H1 (cell line): ENCODE measurements around the gene SUPT7L. TPM values are rescaled to one million over a fixed set of nuclear protein-coding genes. Genes with fewer than 3 reads are reported as not detected.
A peak's percentile ranks its signal among the peaks of the same experiment; 100 is the strongest.
"Not testable (repeated sequence)": the region's sequence is repeated elsewhere in the genome, so short reads cannot be mapped to it uniquely, and the experiment has no call there.

ENCODE experiments used
- CTCF ChIA-PET: fragments of 300-600 bp; sonication (Branson Sonifier 250); formaldehyde crosslinking; loops from one replicate; lab custom pipeline; 2021; ENCODE audit not compliant: partially characterized antibody; lab: Charles Lee
- POLR2A ChIA-PET: fragments of 300-600 bp; sonication (Branson Sonifier 250); formaldehyde crosslinking; loops from one replicate; lab custom pipeline; 2021; ENCODE audit warnings: inconsistent platforms; ENCODE audit not compliant: partially characterized antibody; lab: Charles Lee
- DNase-seq, 2 experiments: peaks; one replicate each; pipeline versions ENCODE4 v3.0.0 to v3.0.0-alpha.2; 2010 to 2022; ENCODE audit warnings: low spot score in 2 of 2, low read depth in 1 of 2, mixed read lengths in 1 of 2
- FAIRE-seq: peaks from 2 replicates; lab custom pipeline; 2011; peaks lifted over from hg19 to GRCh38; lab: Jason Lieb, UNC
- H2AFZ ChIP-seq: 2 replicates; pipeline ENCODE4 v1.8.1; 2012; ENCODE audit warnings: low read length, inconsistent platforms
- H2AK5ac ChIP-seq: 2 replicates; pipeline ENCODE4 v1.6.1; 2013; ENCODE audit warnings: low read depth, low read length
- H2BK120ac ChIP-seq: replicated peaks from 2 replicates; pipeline ENCODE3; 2013; ENCODE audit warnings: low read depth, low read length, inconsistent platforms
- H2BK12ac ChIP-seq: 2 replicates; pipeline ENCODE4 v1.6.1; 2013; ENCODE audit warnings: low read depth, low read length
- H2BK15ac ChIP-seq: 2 replicates; pipeline ENCODE4 v1.6.1; 2013; ENCODE audit warnings: low read length
- H2BK20ac ChIP-seq: 2 replicates; pipeline ENCODE4 v1.6.1; 2013; ENCODE audit warnings: low read length
- H2BK5ac ChIP-seq: 2 replicates; pipeline ENCODE4 v1.6.1; 2013; ENCODE audit warnings: low read depth, low read length
- H3K14ac ChIP-seq: 2 replicates; pipeline ENCODE4 v1.6.1; 2013; ENCODE audit warnings: inconsistent platforms; ENCODE audit not compliant: insufficient read length
- H3K18ac ChIP-seq: 2 replicates; pipeline ENCODE4 v1.6.1; 2013; ENCODE audit warnings: low read length; ENCODE audit errors: extremely low read depth
- H3K23ac ChIP-seq: 2 replicates; pipeline ENCODE4 v1.6.1; 2013; ENCODE audit warnings: inconsistent platforms; ENCODE audit not compliant: insufficient read length
- H3K23me2 ChIP-seq: 2 replicates; pipeline ENCODE4 v1.6.1; 2013; ENCODE audit warnings: low read depth, low read length
- H3K27ac ChIP-seq: 2 replicates; pipeline ENCODE4 v1.6.1; 2011; ENCODE audit warnings: low read depth, low read length, inconsistent platforms
- H3K27me3 ChIP-seq, 4 experiments: replicated peaks in 1 of 4; 1 replicate in 1 of 4; 2 replicates in 3 of 4; pipeline versions ENCODE4 v1.6.1 to v1.8.1; 2011 to 2013; ENCODE audit warnings: low read length in 3 of 4, mild to moderate bottlenecking in 3 of 4, inconsistent platforms in 2 of 4, mixed read lengths in 2 of 4, moderate library complexity in 1 of 4; ENCODE audit not compliant: control insufficient read depth in 3 of 4, insufficient read depth in 3 of 4; ENCODE audit errors: extremely low read depth in 1 of 4
- H3K36me3 ChIP-seq, 4 experiments: 2 replicates each; pipeline versions ENCODE4 v1.6.1 to v1.8.1; 2011 to 2013; ENCODE audit warnings: mild to moderate bottlenecking in 4 of 4, low read length in 3 of 4, moderate library complexity in 2 of 4, control low read depth in 1 of 4, inconsistent platforms in 1 of 4; ENCODE audit not compliant: insufficient read depth in 4 of 4, control insufficient read depth in 2 of 4
- H3K4ac ChIP-seq: replicated peaks from 2 replicates; pipeline ENCODE3; 2013; ENCODE audit warnings: low read length, low read depth, mixed read lengths, inconsistent platforms; ENCODE audit not compliant: insufficient read length
- H3K4me1 ChIP-seq, 4 experiments: replicated peaks in 1 of 4; 1 replicate in 1 of 4; 2 replicates in 3 of 4; pipeline versions ENCODE4 v1.6.1 to v1.8.1; 2011 to 2013; ENCODE audit warnings: low read length in 3 of 4, inconsistent platforms in 2 of 4, mixed read lengths in 1 of 4; ENCODE audit not compliant: insufficient read depth in 4 of 4, control insufficient read depth in 3 of 4
- H3K4me2 ChIP-seq, 2 experiments: 2 replicates each; pipeline versions ENCODE4 v1.6.1 to v1.8.1; 2011 to 2013; ENCODE audit warnings: low read depth in 2 of 2, low read length in 2 of 2, control low read depth in 1 of 2, inconsistent platforms in 1 of 2, mild to moderate bottlenecking in 1 of 2; ENCODE audit not compliant: insufficient read depth in 1 of 2
- H3K4me3 ChIP-seq, 4 experiments: fragments of 200-600, 300-600 bp in 1 of 4; sonication (generic), shearing (Covaris generic), sonication (Bioruptor Twin) in 1 of 4; 2 replicates each; pipeline versions ENCODE4 v1.5.1 to v1.8.1; 2011 to 2016; ENCODE audit warnings: low read length in 4 of 4, low read depth in 3 of 4, control low read depth in 2 of 4, inconsistent platforms in 2 of 4, mild to moderate bottlenecking in 2 of 4, mixed read lengths in 1 of 4, moderate library complexity in 1 of 4; ENCODE audit not compliant: insufficient read depth in 2 of 4; ENCODE audit errors: extremely low read depth in 1 of 4
- H3K56ac ChIP-seq: replicated peaks from 2 replicates; pipeline ENCODE3; 2013; ENCODE audit warnings: low read depth, mild to moderate bottlenecking, mixed read lengths, low read length, inconsistent platforms; ENCODE audit not compliant: insufficient read length
- H3K79me1 ChIP-seq: 2 replicates; pipeline ENCODE4 v1.6.1; 2013; ENCODE audit warnings: low read depth, low read length, control low read depth
- H3K79me2 ChIP-seq, 2 experiments: 2 replicates each; pipeline versions ENCODE4 v1.6.1 to v1.8.1; 2012 to 2013; ENCODE audit warnings: low read length in 2 of 2, mild to moderate bottlenecking in 2 of 2, inconsistent platforms in 1 of 2; ENCODE audit not compliant: insufficient read depth in 2 of 2, control insufficient read depth in 1 of 2
- H3K9ac ChIP-seq, 4 experiments: replicated peaks in 1 of 4; 1 replicate in 1 of 4; 2 replicates in 3 of 4; pipeline versions ENCODE4 v1.6.1 to v1.8.1; 2011 to 2013; ENCODE audit warnings: low read depth in 3 of 4, low read length in 3 of 4, control low read depth in 2 of 4, mild to moderate bottlenecking in 2 of 4, moderate library complexity in 2 of 4, inconsistent platforms in 1 of 4; ENCODE audit errors: extremely low read depth in 1 of 4
- H3K9me3 ChIP-seq, 2 experiments: 2 replicates each; pipeline versions ENCODE4 v1.6.1 to v1.8.1; 2012 to 2013; ENCODE audit warnings: mild to moderate bottlenecking in 2 of 2, moderate library complexity in 2 of 2, control low read depth in 1 of 2, inconsistent platforms in 1 of 2, low read depth in 1 of 2, low read length in 1 of 2, mixed read lengths in 1 of 2; ENCODE audit not compliant: insufficient read depth in 2 of 2
- H4K20me1 ChIP-seq, 2 experiments: replicated peaks in 1 of 2; 2 replicates each; pipeline versions ENCODE3 to v1.8.1; 2011 to 2013; ENCODE audit warnings: inconsistent platforms in 2 of 2, low read length in 2 of 2, mild to moderate bottlenecking in 1 of 2; ENCODE audit not compliant: insufficient read depth in 2 of 2, control insufficient read depth in 1 of 2
- H4K5ac ChIP-seq: 2 replicates; pipeline ENCODE4 v1.6.1; 2013; ENCODE audit warnings: low read length, low read depth, mixed read lengths, inconsistent platforms; ENCODE audit not compliant: insufficient read length
- H4K8ac ChIP-seq: 2 replicates; pipeline ENCODE4 v1.8.0; 2013; ENCODE audit warnings: mild to moderate bottlenecking, moderate library complexity, low read length, inconsistent platforms; ENCODE audit not compliant: insufficient read depth; ENCODE audit errors: extremely low read depth
- H4K91ac ChIP-seq: replicated peaks from 2 replicates; pipeline ENCODE3; 2013; ENCODE audit warnings: low read length, mixed read lengths, inconsistent platforms; ENCODE audit not compliant: insufficient read length
- ATF3 ChIP-seq: IDR thresholded peaks from 2 replicates; pipeline ENCODE4 v1.6.1; 2011; ENCODE audit warnings: low read depth, mild to moderate bottlenecking, low read length; ENCODE audit not compliant: insufficient read depth
- JUND ChIP-seq: IDR thresholded peaks from 2 replicates; pipeline ENCODE4 v1.6.1; 2011; ENCODE audit warnings: mild to moderate bottlenecking, improper control_type of control experiment, low read length
- RAD21 ChIP-seq, 2 experiments: IDR thresholded peaks in 1 of 2; conservative IDR thresholded peaks in 1 of 2; 2 replicates each; pipeline ENCODE4 v1.6.1; 2011; ENCODE audit warnings: low read depth in 2 of 2, low read length in 2 of 2, improper control_type of control experiment in 1 of 2, inconsistent platforms in 1 of 2, mild to moderate bottlenecking in 1 of 2, moderate library complexity in 1 of 2
- SUZ12 ChIP-seq: fragments of 200-600 bp; sonication (generic); IDR thresholded peaks from 2 replicates; pipeline ENCODE4 v1.6.1; 2012; ENCODE audit warnings: mild to moderate bottlenecking, inconsistent platforms, low read length, moderate library complexity, mixed read lengths
- TEAD4 ChIP-seq: IDR thresholded peaks from 2 replicates; pipeline ENCODE4 v1.6.1; 2012; ENCODE audit warnings: low read depth, low read length, inconsistent platforms, mixed read lengths
- YY1 ChIP-seq: IDR thresholded peaks from 2 replicates; pipeline ENCODE4 v1.6.1; 2011; ENCODE audit warnings: low read depth, mild to moderate bottlenecking, low read length
- WGBS, 2 experiments: shearing (Covaris generic) in 1 of 2; methylation state at CpG; one replicate each; pipeline versions ENCODE4 v1.1.6 to v1.1.7; 2013 to 2015; ENCODE audit warnings: low lambda C conversion rate in 2 of 2, mixed read lengths in 2 of 2, inconsistent platforms in 1 of 2, low coverage in 1 of 2, missing lambda C conversion rate in 1 of 2; ENCODE audit not compliant: insufficient replicate concordance in 2 of 2, insufficient coverage in 1 of 2, insufficient read length in 1 of 2; ENCODE audit errors: extremely low coverage in 1 of 2, missing lambda C conversion rate in 1 of 2; 5-methylcytosine and 5-hydroxymethylcytosine counted together
- polyA plus RNA-seq, 7 experiments: library from polyadenylated mRNA; depleted of rRNA in 3 of 7; stranded (reverse) in 5 of 7; unstranded in 2 of 7; fragments of >200 nt in 5 of 7; fragments of 200-250 nt in 2 of 7; gene quantifications; 1 replicate in 5 of 7; 2 replicates in 1 of 7; 4 replicates in 1 of 7; pipeline versions ENCODE4 v1.2.1 to v1.2.3, GENCODE V29; 2011 to 2013; ENCODE audit warnings: missing spikeins in 2 of 7, mixed read lengths in 2 of 7
- total RNA-seq: library from RNA; stranded (reverse); fragmentation: NEBNext Ultra II Directional; extraction: Animal tissue kit (Norgen Biotek cat#: 25700); gene quantifications from 2 replicates; pipeline ENCODE4 v1.2.1, GENCODE V29; 2021

The SUPT7L gene
- total and polyA plus RNA-seq, 2 of the 8 experiments (the other 6 are each of a cell fraction or from before 2014, with no cell fraction given), result 22.2 to 26.6 TPM

GRCh38 chr2:27683390-27684071 lies 20.1 kb upstream of the SUPT7L start (continued):
- TF ChIP-seq ATF3, result 0 out of 2 replicates have a peak, but pooled peaks have one; percentile 57
- TF ChIP-seq TEAD4, result peak; percentile 97
- TF ChIP-seq JUND, result peak; percentile 64; the same call in 1 of the 2 replicates
- TF ChIP-seq YY1, result no peak
- peak; percentile 68 to 77 for TF ChIP-seq RAD21 (IDR thresholded peaks at IDR 0.05 in 1 of 2, conservative IDR thresholded peaks at IDR 0.05 in 1 of 2; ENCODE audit: low read depth in 2 of 2, low read length in 2 of 2)
- no peak for TF ChIP-seq SUZ12

GRCh38 chr2:27682334-27682771 lies 18.9 kb upstream of the SUPT7L start:
- not testable (repeated sequence) for H3K9ac ChIP-seq, H2BK5ac ChIP-seq, H3K23ac ChIP-seq, H3K27me3 ChIP-seq, H3K4me1 ChIP-seq, H4K8ac ChIP-seq, H2BK20ac ChIP-seq, H2BK120ac ChIP-seq, H3K27ac ChIP-seq, H3K56ac ChIP-seq, H3K4me3 ChIP-seq, H3K9me3 ChIP-seq, H3K4ac ChIP-seq, H2BK12ac ChIP-seq, DNase-seq, H2AK5ac ChIP-seq, H2AFZ ChIP-seq, H2BK15ac ChIP-seq, H3K18ac ChIP-seq, H3K79me2 ChIP-seq, H4K5ac ChIP-seq, H4K91ac ChIP-seq, H3K79me1 ChIP-seq, H4K20me1 ChIP-seq, H3K14ac ChIP-seq, H3K23me2 ChIP-seq, FAIRE-seq, H3K4me2 ChIP-seq
- ChIA-PET CTCF (interaction anchor here (0.6 to 4.1 kb wide), 34 partner anchors 9 to 846 kb away, joined by 3 to 34 read pairs (median 4); partner anchors contain the start of genes CCDC121, GPN1, SLC4A1AP and SUPT7L), POLR2A (interaction anchor here (0.6 to 1.5 kb wide), 3 partner anchors 9 to 89 kb away, joined by 3 to 5 read pairs (median 3); no protein-coding TSS in a partner anchor)
- peaks cover 5 to 31% (median 17%) of the 10 kb centered on the region in 4 experiments for H3K36me3 ChIP-seq
- WGBS, 2 experiments, result 87% methylated on average over 7 of the region's 7 CpGs; no CpG with 5 or more reads in 1 of the 2 experiments
